Mesenchymal stem cell (in vitro differentiated cells and primary cell): ENCODE data around the gene NUDT16.

ENCODE experiments used
- DNase-seq: peaks from one replicate; pipeline ENCODE4 v3.0.0-alpha.2; 2013
- H2AFZ ChIP-seq: one replicate; pipeline ENCODE4 v1.6.1; 2013; ENCODE audit warnings: low read depth, mild to moderate bottlenecking, control low read depth, inconsistent platforms, low read length, moderate library complexity
- H2AK5ac ChIP-seq: 2 replicates; pipeline ENCODE4 v1.6.1; 2013; ENCODE audit warnings: low read length, moderate library complexity, mild to moderate bottlenecking, inconsistent platforms; ENCODE audit not compliant: severe bottlenecking
- H2BK120ac ChIP-seq: one replicate; pipeline ENCODE4 v1.6.1; 2013; ENCODE audit warnings: low read depth, mild to moderate bottlenecking, inconsistent platforms, low read length, moderate library complexity
- H2BK12ac ChIP-seq, 2 experiments: one replicate each; pipeline ENCODE4 v1.6.1; 2013; ENCODE audit warnings: inconsistent platforms in 2 of 2, low read length in 2 of 2, mild to moderate bottlenecking in 2 of 2, moderate library complexity in 2 of 2, control low read depth in 1 of 2
- H2BK15ac ChIP-seq: one replicate; pipeline ENCODE4 v1.6.1; 2013; ENCODE audit warnings: mild to moderate bottlenecking, low read depth, inconsistent platforms; ENCODE audit not compliant: poor library complexity, severe bottlenecking
- H2BK5ac ChIP-seq: 2 replicates; pipeline ENCODE4 v1.6.1; 2013; ENCODE audit warnings: low read depth, mild to moderate bottlenecking, low read length, control low read depth, inconsistent platforms; ENCODE audit not compliant: poor library complexity, severe bottlenecking
- H3K14ac ChIP-seq, 2 experiments: one replicate each; pipeline ENCODE4 v1.6.1; 2013; ENCODE audit warnings: inconsistent platforms in 2 of 2, low read length in 2 of 2, control low read depth in 1 of 2, mild to moderate bottlenecking in 1 of 2, moderate library complexity in 1 of 2
- H3K18ac ChIP-seq, 2 experiments: one replicate each; pipeline ENCODE4 v1.6.1; 2013; ENCODE audit warnings: inconsistent platforms in 2 of 2, low read length in 2 of 2, control low read depth in 1 of 2, low read depth in 1 of 2, mild to moderate bottlenecking in 1 of 2
- H3K23ac ChIP-seq, 2 experiments: one replicate each; pipeline ENCODE4 v1.6.1; 2013; ENCODE audit warnings: inconsistent platforms in 2 of 2, low read length in 2 of 2, mild to moderate bottlenecking in 2 of 2, moderate library complexity in 2 of 2, control low read depth in 1 of 2
- H3K27ac ChIP-seq: 2 replicates; pipeline ENCODE4 v1.5.1; 2013; ENCODE audit warnings: mild to moderate bottlenecking, moderate library complexity, low read length, control low read depth, inconsistent platforms; ENCODE audit not compliant: poor library complexity, severe bottlenecking
- H3K27me3 ChIP-seq, 2 experiments: 2 replicates each; pipeline versions ENCODE4 v1.6.1 to v1.7.0; 2013; ENCODE audit warnings: low read length in 2 of 2, mild to moderate bottlenecking in 2 of 2, moderate library complexity in 2 of 2, control low read depth in 1 of 2, inconsistent platforms in 1 of 2; ENCODE audit not compliant: control insufficient read depth in 1 of 2, insufficient read depth in 1 of 2
- H3K36me3 ChIP-seq, 2 experiments: 2 replicates each; pipeline versions ENCODE4 v1.6.1 to v1.7.0; 2013; ENCODE audit warnings: low read length in 2 of 2, control low read depth in 1 of 2, inconsistent platforms in 1 of 2, low read depth in 1 of 2, mild to moderate bottlenecking in 1 of 2; ENCODE audit not compliant: insufficient read depth in 2 of 2, control insufficient read depth in 1 of 2
- H3K4ac ChIP-seq, 2 experiments: one replicate each; pipeline ENCODE4 v1.6.1; 2013; ENCODE audit warnings: inconsistent platforms in 2 of 2, low read length in 2 of 2, mild to moderate bottlenecking in 2 of 2, moderate library complexity in 2 of 2, control low read depth in 1 of 2, low read depth in 1 of 2
- H3K4me1 ChIP-seq: 2 replicates; pipeline ENCODE4 v1.6.1; 2013; ENCODE audit warnings: low read depth, low read length, control low read depth; ENCODE audit not compliant: control insufficient read depth, insufficient read depth
- H3K4me2 ChIP-seq: 2 replicates; pipeline ENCODE4 v1.6.1; 2013; ENCODE audit warnings: low read length, mild to moderate bottlenecking, inconsistent platforms; ENCODE audit not compliant: poor library complexity, severe bottlenecking
- H3K4me3 ChIP-seq, 2 experiments: 2 replicates each; pipeline versions ENCODE4 v1.5.1 to v1.7.0; 2013; ENCODE audit warnings: low read length in 2 of 2, mild to moderate bottlenecking in 2 of 2, control low read depth in 1 of 2, low read depth in 1 of 2; ENCODE audit not compliant: insufficient read depth in 1 of 2
- H3K79me1 ChIP-seq: replicated peaks from 2 replicates; pipeline ENCODE4 v1.6.1; 2013; ENCODE audit warnings: mild to moderate bottlenecking, control low read depth, low read length, inconsistent platforms; ENCODE audit not compliant: poor library complexity, severe bottlenecking
- H3K9ac ChIP-seq: 2 replicates; pipeline ENCODE4 v1.7.0; 2013; ENCODE audit warnings: mild to moderate bottlenecking, low read length, moderate library complexity
- H3K9me3 ChIP-seq: 2 replicates; pipeline ENCODE4 v1.7.0; 2013; ENCODE audit warnings: mild to moderate bottlenecking, low read length; ENCODE audit not compliant: control insufficient read depth
- H4K8ac ChIP-seq: one replicate; pipeline ENCODE4 v1.6.1; 2013; ENCODE audit warnings: inconsistent platforms, mild to moderate bottlenecking, low read length, moderate library complexity
- H4K91ac ChIP-seq: one replicate; pipeline ENCODE4 v1.6.1; 2013; ENCODE audit warnings: mild to moderate bottlenecking, low read length, inconsistent platforms
- WGBS: methylation state at CpG from one replicate; pipeline ENCODE4 v1.1.7; 2013; ENCODE audit warnings: mixed read lengths; 5-methylcytosine and 5-hydroxymethylcytosine counted together

NUDT16 gene

GRCh38 chr3:131349454-131349853 is 32.1 kb upstream of the NUDT16 start:
- H3K14ac ChIP-seq = no peak overlapping the region
- H2BK12ac ChIP-seq = no peak overlapping the region
- H3K23ac ChIP-seq = no peak overlapping the region
- no peak overlapping the region for H2AFZ ChIP-seq
- no peak overlapping the region for H3K4me3 ChIP-seq
- H2BK15ac ChIP-seq = no peak overlapping the region
- no peak overlapping the region for H4K8ac ChIP-seq
- DNase-seq = no peak
- no peak overlapping the region for H2BK5ac ChIP-seq
- H3K4me1 ChIP-seq = peaks cover 3% of the 10 kb centered on the region
- no peak overlapping the region for H3K18ac ChIP-seq
- no peak overlapping the region for H2BK120ac ChIP-seq
- no peak overlapping the region for H3K9ac ChIP-seq
- H3K36me3 ChIP-seq = no peaks in the 10 kb centered on the region
- WGBS = 93% methylated on average over 5 of the region's 5 CpGs
- no peak overlapping the region for H4K91ac ChIP-seq
- H3K27ac ChIP-seq = peak overlapping the region; percentile 70
- no peak overlapping the region for H2AK5ac ChIP-seq
- no peaks in the 10 kb centered on the region for H3K9me3 ChIP-seq
- H3K27me3 ChIP-seq = no peaks in the 10 kb centered on the region
- no peaks in the 10 kb centered on the region for H3K79me1 ChIP-seq
- H3K4me2 ChIP-seq = no peak overlapping the region
- no peak overlapping the region for H3K4ac ChIP-seq

GRCh38 chr3:131349946-131350347 is 31.6 kb upstream of the NUDT16 start:
- H2BK5ac ChIP-seq = no peak overlapping the region
- no peak overlapping the region for H2BK120ac ChIP-seq
- peak overlapping the region in 1 of 2 experiments; percentile 91 for H3K14ac ChIP-seq
- H2BK15ac ChIP-seq = no peak overlapping the region
- H3K27ac ChIP-seq = peak overlapping the region; percentile 70
- peak; percentile 51 for DNase-seq
- no peak overlapping the region for H3K18ac ChIP-seq
- H3K4ac ChIP-seq = no peak overlapping the region
- peaks cover 3% of the 10 kb centered on the region for H3K4me1 ChIP-seq
- WGBS = 64% methylated on average over 4 of the region's 4 CpGs
- no peaks in the 10 kb centered on the region for H3K79me1 ChIP-seq
- H3K23ac ChIP-seq = no peak overlapping the region
- no peak overlapping the region for H2AK5ac ChIP-seq
- H2AFZ ChIP-seq = no peak overlapping the region
- H4K8ac ChIP-seq = no peak overlapping the region
- no peak overlapping the region for H3K4me3 ChIP-seq
- H3K36me3 ChIP-seq = no peaks in the 10 kb centered on the region
- no peak overlapping the region for H4K91ac ChIP-seq
- no peak overlapping the region for H2BK12ac ChIP-seq
- no peaks in the 10 kb centered on the region for H3K9me3 ChIP-seq
- peak overlapping the region; percentile 40 for H3K4me2 ChIP-seq
- H3K27me3 ChIP-seq = no peaks in the 10 kb centered on the region
- H3K9ac ChIP-seq = peak overlapping the region; percentile 2

DNA sequence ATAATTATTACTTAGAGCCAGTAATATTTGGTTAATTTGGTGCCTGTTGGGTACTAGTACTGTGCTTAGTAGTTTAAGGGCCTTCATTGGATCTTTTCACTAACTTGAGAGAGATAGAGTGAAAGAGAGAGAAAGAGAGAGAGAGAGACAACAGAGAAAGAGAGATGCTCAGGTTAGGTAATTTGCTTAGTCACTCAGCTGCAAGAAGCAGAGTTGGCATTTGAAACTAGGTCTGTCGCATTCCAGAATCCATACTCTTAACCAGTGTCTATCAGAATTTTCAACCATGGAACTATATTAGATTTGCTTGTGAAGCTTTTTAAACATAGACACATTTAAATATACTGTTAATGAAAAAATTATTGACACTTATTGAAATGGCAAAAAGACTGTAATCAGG is 31.1 kb upstream of the NUDT16 start:
- Histone ChIP-seq H2AFZ (no peak overlapping the region), H2BK12ac (no peak overlapping the region), H2AK5ac (no peak overlapping the region), H3K9me3 (no peaks in the 10 kb centered on the region), H3K4me2 (no peak overlapping the region), H4K91ac (no peak overlapping the region), H3K36me3 (no peaks in the 10 kb centered on the region), H3K23ac (no peak overlapping the region), H3K4me3 (no peak overlapping the region), H3K14ac (no peak overlapping the region), H3K9ac (no peak overlapping the region), H4K8ac (no peak overlapping the region), H3K27me3 (no peaks in the 10 kb centered on the region), H3K4ac (no peak overlapping the region), H3K18ac (no peak overlapping the region), H3K79me1 (no peaks in the 10 kb centered on the region), H2BK15ac (no peak overlapping the region), H3K4me1 (peaks cover 3% of the 10 kb centered on the region), H2BK120ac (no peak overlapping the region), H2BK5ac (no peak overlapping the region), H3K27ac (peak overlapping the region; percentile 33)
- no CpG with 5 or more reads among the region's 1 CpG for WGBS
- no peak for DNase-seq

DNA sequence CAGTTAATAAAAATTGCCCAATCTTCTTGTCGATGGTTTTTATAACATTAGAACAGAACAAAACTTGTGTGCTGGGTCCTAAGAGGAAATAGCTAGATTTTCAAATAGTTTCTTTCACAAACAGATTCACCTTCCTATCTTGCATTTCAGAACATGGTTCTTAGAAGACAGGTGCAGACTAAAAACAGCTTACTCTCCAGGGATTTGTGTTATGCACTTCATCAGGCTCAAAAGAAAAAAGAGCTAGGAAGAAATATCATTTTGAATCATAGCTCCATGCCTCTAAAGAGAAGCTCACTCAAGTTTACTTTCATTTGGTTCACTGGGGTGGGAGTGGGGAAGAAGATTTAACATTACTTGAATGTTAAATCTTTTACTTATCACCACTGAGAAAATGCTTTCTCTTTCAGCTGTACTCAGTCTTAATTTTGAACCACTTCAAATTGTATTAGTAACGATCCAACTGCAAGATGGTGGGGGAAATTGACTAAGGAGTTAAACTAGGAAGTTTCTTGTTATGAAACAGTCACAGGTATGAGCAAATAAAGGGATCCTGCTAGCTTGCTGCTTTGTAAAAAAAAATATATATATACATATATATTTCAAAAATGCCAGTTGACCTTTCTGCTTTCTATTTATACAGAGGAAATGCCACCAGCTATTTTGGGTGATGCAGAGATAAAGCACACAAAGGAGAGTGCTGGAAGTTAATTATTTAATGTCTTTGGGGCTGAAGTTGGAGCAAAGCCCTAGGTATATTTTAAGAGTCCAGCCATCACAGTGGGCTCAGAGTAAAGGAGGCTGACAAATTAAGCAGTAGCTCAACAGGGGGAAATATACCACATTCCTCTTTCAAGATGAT is 28.3 kb upstream of the NUDT16 start:
- no peak overlapping the region for H3K4me3 ChIP-seq
- WGBS = no CpG with 5 or more reads among the region's 2 CpGs
- H3K4ac ChIP-seq = no peak overlapping the region

More for the DNA sequence above, 28.3 kb upstream of the NUDT16 start:
- H3K23ac ChIP-seq = no peak overlapping the region
- DNase-seq = no peak
- no peak overlapping the region for H3K18ac ChIP-seq
- H3K4me1 ChIP-seq = peaks cover 3% of the 10 kb centered on the region
- no peak overlapping the region for H2AFZ ChIP-seq
- no peaks in the 10 kb centered on the region for H3K79me1 ChIP-seq
- H3K4me2 ChIP-seq = no peak overlapping the region
- no peak overlapping the region for H4K91ac ChIP-seq
- no peak overlapping the region for H3K9ac ChIP-seq
- no peaks in the 10 kb centered on the region for H3K36me3 ChIP-seq
- H3K27ac ChIP-seq = no peak overlapping the region
- no peaks in the 10 kb centered on the region for H3K27me3 ChIP-seq
- H3K9me3 ChIP-seq = no peaks in the 10 kb centered on the region
- no peak overlapping the region for H4K8ac ChIP-seq
- H3K14ac ChIP-seq = no peak overlapping the region
- no peak overlapping the region for H2BK15ac ChIP-seq
- no peak overlapping the region for H2BK120ac ChIP-seq
- H2BK5ac ChIP-seq = no peak overlapping the region
- H2AK5ac ChIP-seq = no peak overlapping the region
- H2BK12ac ChIP-seq = no peak overlapping the region
